Heart left ventricle (tissue), 16 donors: ENCODE measurements around the gene FAM98C. TPM values are rescaled to one million over a fixed set of nuclear protein-coding genes. Genes with fewer than 3 reads are reported as not detected.

Experiments used
- ATAC-seq, 4 donors: fragments of 200-7000 bp; cut with Tn5 transposase; one replicate each; pipeline ENCODE4 v1.9.1; 2020 to 2022; ENCODE audit warnings: moderate library complexity in 4 of 4, mild to moderate bottlenecking in 3 of 4, moderate number of reproducible peaks in 1 of 4
- DNase-seq, 5 donors: peaks; one replicate each; pipeline ENCODE4 v3.0.0-alpha.2; 2020
- H3K27ac ChIP-seq, 12 donors: fragments of 200-600 bp; sonication (generic) in 4 of 12; one replicate each; pipeline versions ENCODE4 v1.5.0 to v1.8.0; 2016 to 2022; ENCODE audit warnings: mild to moderate bottlenecking in 2 of 12
- H3K27me3 ChIP-seq, 9 donors: fragments of 200-600 bp; sonication (generic) in 2 of 9; one replicate each; pipeline versions ENCODE4 v1.5.1 to v1.8.0; 2016 to 2022; ENCODE audit warnings: mild to moderate bottlenecking in 3 of 9
- H3K36me3 ChIP-seq, 9 donors: fragments of 200-600 bp; sonication (generic) in 2 of 9; one replicate each; pipeline versions ENCODE4 v1.5.0 to v1.8.0; 2018 to 2022; ENCODE audit warnings: mild to moderate bottlenecking in 2 of 9
- H3K4me1 ChIP-seq, 12 donors: fragments of 200-600 bp; sonication (generic) in 4 of 12; one replicate each; pipeline versions ENCODE4 v1.5.0 to v1.8.0; 2016 to 2022; ENCODE audit warnings: mild to moderate bottlenecking in 3 of 12
- H3K4me3 ChIP-seq, 12 donors: fragments of 200-600 bp; sonication (generic) in 4 of 12; one replicate each; pipeline versions ENCODE4 v1.5.0 to v1.8.0; 2017 to 2022; ENCODE audit warnings: mild to moderate bottlenecking in 9 of 12, moderate library complexity in 4 of 12
- H3K9me3 ChIP-seq, 12 donors: fragments of 200-600 bp; sonication (generic) in 4 of 12; one replicate each; pipeline versions ENCODE4 v1.5.0 to v1.8.0; 2016 to 2022; ENCODE audit warnings: mild to moderate bottlenecking in 1 of 12
- CTCF ChIP-seq, 12 donors: fragments of 200-600 bp; sonication (generic) in 4 of 12; IDR thresholded peaks; one replicate each; pipeline versions ENCODE4 v1.5.0 to v1.8.0; 2018 to 2022; ENCODE audit warnings: antibody characterized with exemption in 12 of 12, mild to moderate bottlenecking in 5 of 12
- POLR2A ChIP-seq, 2 donors: fragments of 450-650 bp; IDR thresholded peaks; one replicate each; pipeline ENCODE4 v1.6.1; 2017; ENCODE audit warnings: antibody characterized with exemption in 2 of 2, mild to moderate bottlenecking in 2 of 2, moderate library complexity in 2 of 2
- WGBS, 4 donors: extraction: QIAGEN DNeasy Blood & Tissue Kit in 2 of 4; methylation state at CpG; one replicate each; pipeline versions ENCODE4 v1.1.5 to v1.1.7; 2013 to 2018; 5-methylcytosine and 5-hydroxymethylcytosine counted together
- intact Hi-C, 10 donors: fragments of 100-400 bp; cut with DNase I; formaldehyde crosslinking; loops; one replicate each; pipeline versions ENCODE4 v1.11.1 to v1.14.2; 2022
- polyA plus RNA-seq, 2 donors: library from polyadenylated mRNA; stranded (reverse); fragments of 200-250 nt; gene quantifications; one replicate each; pipeline ENCODE4 v1.2.3, GENCODE V29; 2013
- total RNA-seq, 9 donors: library from RNA; depleted of rRNA in 2 of 9; stranded (reverse); fragments of >200 nt in 2 of 9; fragmentation: NEBNext Ultra II Directional in 3 of 9; extraction: Animal tissue kit (Norgen Biotek cat#: 25700) in 3 of 9; gene quantifications; one replicate each; pipeline versions ENCODE4 v1.1.0 to v1.2.4, GENCODE V29; 2016 to 2023
- donor health status: ischemic (EF 13 %, LVEDD 7.1; RV severe dilation, severe dysfunction).
- donor health status: healthy with polysubstance abuse.
- donor health status: DM: no; HTN: yes; CAD: no.
- donor health status: DM: no; HTN: no; CAD: no.
- donor health status: ischemic (EF 25% LVEDD 6.9; RV normal size, moderate dysfunction).
- donor health status: ischemic (EF 25% LVEDD 5.7; RV mildly dilated, moderate dysfunction).
- donor health status: healthy.
- donor health status: DM: yes; HTN: yes; CAD: no.
- donor health status: ischemic (EF 35%, LVEDD 5.7; RV mildly dilated, moderate dysfunction).
- donor health status: nonischemic (EF 11% LVEDD 7.7; RV severe dilation, severe dysfunction).
- donor health status: DM: yes; HTN: yes; CAD: no.
- donor health status: PGD.
- donor health status: ischemic (EF 29% LVEDD 5.4; RV normal size, mild dysfunction).
- donor health status: nonischemic (EF 23%, LVEDD 6.1; RV moderate dilation, normal function).

Gene FAM98C
- total and polyA plus RNA-seq, 11 donors, result 9.3 to 15.8 (median 11.8) TPM

- peak; percentile 96 to 98 (median 98) for ATAC-seq
- WGBS, 4 donors, result 0% methylated on average over 36 to 65 of the region's 65 CpGs
- Histone ChIP-seq H3K4me3 (peak within 1 kb of the TSS; percentile 70 to 94 (median 88)), H3K4me1 (peaks cover 7 to 29% (median 22%) of the 10 kb centered on the region in 12 donors), H3K27ac (peak within 1 kb of the TSS; percentile 78 to 97 (median 91)), H3K9me3 (no peaks in the 10 kb centered on the region), H3K36me3 (peaks cover 0 to 32% (median 27%) of the 10 kb centered on the region in 9 donors), H3K27me3 (no peaks in the 10 kb centered on the region)
- intact Hi-C loops, result loop anchor here in 9 of 10 donors (1.0 to 5.0 kb wide), 6 partner anchors 37 to 58 kb away; partner anchors contain the start of gene CATSPERG (in 4 of the 9)
- TF ChIP-seq CTCF (IDR thresholded peaks at IDR 0.05) (peak in 8 of 12 donors; percentile 15 to 61 (median 35)), POLR2A (IDR thresholded peaks at IDR 0.05) (peak; percentile 15 to 96)
- peak; percentile 99 to 100 (median 99) for DNase-seq
Measured at GRCh38 chr19:38374332-38375097, 28.4 kb upstream of the FAM98C start, which contains the start of gene PSMD8. Gene PSMD8, plus strand, starts transcription at chr19:38374571. Its CDS starts 31 bp downstream, at chr19:38374602.

- Histone ChIP-seq H3K9me3 (no peaks in the 10 kb centered on the region), H3K4me1 (peaks cover 7 to 29% (median 22%) of the 10 kb centered on the region in 12 donors), H3K4me3 (peak overlapping the region; percentile 70 to 94 (median 88)), H3K36me3 (peaks cover 0 to 38% (median 32%) of the 10 kb centered on the region in 9 donors), H3K27me3 (no peaks in the 10 kb centered on the region), H3K27ac (peak overlapping the region; percentile 78 to 97 (median 91))
- DNase-seq (no peak), ATAC-seq (peak in 3 of 4 donors; percentile 0 to 12 (median 4))
- no peak for TF ChIP-seq POLR2A (IDR thresholded peaks at IDR 0.05)
- no peak for TF ChIP-seq CTCF (IDR thresholded peaks at IDR 0.05)
- 0 to 1% (median 1%) methylated on average over 18 of the region's 18 CpGs for WGBS, 4 donors
- intact Hi-C loops, result loop anchor here in 6 of 10 donors (2.0 to 5.0 kb wide), 4 partner anchors 38 to 58 kb away; partner anchors contain the start of gene CATSPERG (in 2 of the 6)
Measured at GRCh38 chr19:38375098-38375493, 27.8 kb upstream of the FAM98C start.

GRCh38 chr19:38375748-38376147, 27.1 kb upstream of the FAM98C start:
- intact Hi-C loops, result loop anchor here in 6 of 10 donors (2.0 to 5.0 kb wide), 4 partner anchors 38 to 59 kb away; partner anchors contain the start of gene CATSPERG (in 2 of the 6)
- TF ChIP-seq CTCF (IDR thresholded peaks at IDR 0.05) (no peak), POLR2A (IDR thresholded peaks at IDR 0.05) (peak in 1 of 2 donors; percentile 38)
- Histone ChIP-seq H3K9me3 (no peaks in the 10 kb centered on the region), H3K36me3 (peaks cover under 1 to 45% (median 39%) of the 10 kb centered on the region in 9 donors), H3K27ac (peak overlapping the region; percentile 78 to 97 (median 91)), H3K4me3 (peak overlapping the region; percentile 70 to 94 (median 88)), H3K27me3 (no peaks in the 10 kb centered on the region), H3K4me1 (peaks cover 7 to 29% (median 22%) of the 10 kb centered on the region in 12 donors)
- peak; percentile 40 to 50 (median 46) for ATAC-seq
- DNase-seq, result peak in 2 of 5 donors; percentile 61 to 63
- WGBS, 4 donors, result 48 to 60% (median 52%) methylated on average over 5 of the region's 5 CpGs

GRCh38 chr19:38376576-38376975, 26.3 kb upstream of the FAM98C start:
- peaks cover 7 to 29% (median 22%) of the 10 kb centered on the region in 12 donors for H3K4me1 ChIP-seq
- H3K4me3 ChIP-seq, result peak overlapping the region in 5 of 12 donors; percentile 70 to 93 (median 84)
- peaks cover 9 to 53% (median 47%) of the 10 kb centered on the region in 9 donors for H3K36me3 ChIP-seq
- H3K9me3 ChIP-seq, result no peaks in the 10 kb centered on the region
- no peak for TF ChIP-seq CTCF (IDR thresholded peaks at IDR 0.05)
- no peak for TF ChIP-seq POLR2A (IDR thresholded peaks at IDR 0.05)
- DNase-seq, result no peak
- no peak for ATAC-seq
- no peaks in the 10 kb centered on the region for H3K27me3 ChIP-seq
- 30 to 64% (median 57%) methylated on average over 3 of the region's 3 CpGs for WGBS, 4 donors
- peak overlapping the region in 10 of 12 donors; percentile 23 to 97 (median 90) for H3K27ac ChIP-seq
- intact Hi-C loops, result loop anchor here in 1 of 10 donors (5.0 kb wide), 1 partner anchor 39 kb away; the partner anchor contains the start of gene CATSPERG
